ENCODE data around the gene CCDC27. TPM values are rescaled to one million over a fixed set of nuclear protein-coding genes. Genes with fewer than 3 reads are reported as not detected.

Gene CCDC27
- total and polyA plus RNA-seq, 2 of the 13 experiments (the other 11 are each of a cell fraction or from before 2014, with no cell fraction given), result not detected

- FAIRE-seq, result no peak
- DNase-seq (ENCODE audit: low spot score), result no peak
- CTCF ChIA-PET (ENCODE audit: low intra/inter-chr PET ratio, low total read pairs), result no interaction called here
- no peak overlapping the region for H3K4me2 ChIP-seq (ENCODE audit: low read depth, low read length)
- no peak overlapping the region for H3K9ac ChIP-seq (ENCODE audit: insufficient read depth, low read depth, low read length)
- H3K79me2 ChIP-seq (ENCODE audit: insufficient read depth, low read length), result no peaks in the 10 kb centered on the region
- in situ Hi-C loops (cut with HindIII; ENCODE audit: extremely low pct_ligation_motif_present, low pct_unique_long_range_greater_than_20kb) (no loop called here), intact Hi-C loops (cut with micrococcal nuclease; ENCODE audit: unreplicated experiment) (no loop called here)
- no peak for ATAC-seq
- H3K27ac ChIP-seq (ENCODE audit: extremely low read length, insufficient read depth, low read length), result no peak overlapping the region
- no peaks in the 10 kb centered on the region for H3K27me3 ChIP-seq (ENCODE audit: control insufficient read depth in 1 of 2, insufficient read depth in 2 of 2, low read length in 2 of 2)
- H3K9me3 ChIP-seq (ENCODE audit: low read length), result no peaks in the 10 kb centered on the region
- POLR2A ChIA-PET, result no interaction called here
- H3K36me3 ChIP-seq (replicated peaks in 1 of 2; ENCODE audit: control insufficient read depth in 1 of 2, insufficient read depth in 2 of 2, low read length in 2 of 2), result peaks cover 8 to 43% of the 10 kb centered on the region in 2 experiments
- H3K4me3 ChIP-seq (replicated peaks in 1 of 3; ENCODE audit: insufficient read depth in 1 of 3, low read depth in 2 of 3, low read length in 3 of 3), result no peak overlapping the region
- no peak overlapping the region for H2AFZ ChIP-seq (ENCODE audit: low read length)
- 93% methylated on average over 10 of the region's 12 CpGs for WGBS (ENCODE audit: low lambda C conversion rate)
- no peaks in the 10 kb centered on the region for H4K20me1 ChIP-seq (ENCODE audit: insufficient read depth, low read length)
- no TSS peak for BruUV-seq (replicated peaks)
- peaks cover 35% of the 10 kb centered on the region for H3K4me1 ChIP-seq (ENCODE audit: insufficient read depth, low read length)
- TF ChIP-seq ZNF280D (CRISPR knock-in tag; IDR thresholded peaks at IDR 0.05) (no peak), ZFX (CRISPR knock-in tag; IDR thresholded peaks at IDR 0.05; ENCODE audit: low read depth) (no peak), KLF15 (CRISPR knock-in tag; IDR thresholded peaks at IDR 0.05; ENCODE audit: borderline replicate concordance) (no peak), ZNF629 (CRISPR knock-in tag; conservative IDR thresholded peaks at IDR 0.05) (no peak), MLXIP (CRISPR knock-in tag; IDR thresholded peaks at IDR 0.05; ENCODE audit: borderline replicate concordance) (no peak), SOX6 (IDR thresholded peaks at IDR 0.05) (no peak), SOX6 (CRISPR knock-in tag; IDR thresholded peaks at IDR 0.05) (no peak), ZNF326 (CRISPR knock-in tag; IDR thresholded peaks at IDR 0.05; ENCODE audit: borderline replicate concordance) (no peak), ZNF674 (CRISPR knock-in tag; IDR thresholded peaks at IDR 0.05; ENCODE audit: low read depth) (no peak), ZBTB21 (CRISPR knock-in tag; IDR thresholded peaks at IDR 0.05) (no peak), TBL1XR1 (IDR thresholded peaks at IDR 0.05; ENCODE audit: borderline replicate concordance, low read length, partially characterized antibody) (no peak), IKZF5 (CRISPR knock-in tag; IDR thresholded peaks at IDR 0.05) (no peak), ZNF18 (CRISPR knock-in tag; IDR thresholded peaks at IDR 0.05; ENCODE audit: insufficient replicate concordance) (no peak), TARDBP (CRISPR knock-in tag; IDR thresholded peaks at IDR 0.05) (no peak)
These were observed 17.1 kb upstream of the CCDC27 start for GRCh38 chr1:3735027-3735681.
